Left cardiac atrium (tissue), 4 donors: Measurements from ENCODE around the gene ARSG. TPM values are rescaled to one million over a fixed set of nuclear protein-coding genes. Genes with fewer than 3 reads are reported as not detected.
A peak's percentile ranks its signal among the peaks of the same experiment; 100 is the strongest.
"Not testable (repeated sequence)": the region's sequence is repeated elsewhere in the genome, so short reads cannot be mapped to it uniquely, and the experiment has no call there.

Experiments used
- ATAC-seq, 2 donors: fragments of 200-7000 bp; cut with Tn5 transposase; one replicate each; pipeline ENCODE4 v1.9.1; 2020; ENCODE audit warnings: mild to moderate bottlenecking in 2 of 2, moderate library complexity in 2 of 2
- DNase-seq: peaks from one replicate; pipeline ENCODE4 v3.0.0-alpha.2; 2020
- intact Hi-C, 2 donors: fragments of 100-400 bp; cut with DNase I; formaldehyde crosslinking; loops; one replicate each; pipeline versions ENCODE4 v1.14.1 to v1.15.1; 2022 to 2023
- total RNA-seq, 2 donors: library from RNA; stranded (reverse); fragmentation: NEBNext Ultra II Directional; extraction: Animal tissue kit (Norgen Biotek cat#: 25700); gene quantifications; one replicate each; pipeline ENCODE4 v1.2.1, GENCODE V29; 2021
- donor health status: DM: no; HTN: yes; CAD: no.
- donor health status: DM: no; HTN: yes; CAD: no; lungs with severe emphysema.
- donor health status: DM: yes; HTN: yes; CAD: no.
- donor health status: Dilated cardiomyopathy.

ARSG gene
- total RNA-seq, 2 donors from 2014 or later, result 5.9 to 6.9 TPM

DNA sequence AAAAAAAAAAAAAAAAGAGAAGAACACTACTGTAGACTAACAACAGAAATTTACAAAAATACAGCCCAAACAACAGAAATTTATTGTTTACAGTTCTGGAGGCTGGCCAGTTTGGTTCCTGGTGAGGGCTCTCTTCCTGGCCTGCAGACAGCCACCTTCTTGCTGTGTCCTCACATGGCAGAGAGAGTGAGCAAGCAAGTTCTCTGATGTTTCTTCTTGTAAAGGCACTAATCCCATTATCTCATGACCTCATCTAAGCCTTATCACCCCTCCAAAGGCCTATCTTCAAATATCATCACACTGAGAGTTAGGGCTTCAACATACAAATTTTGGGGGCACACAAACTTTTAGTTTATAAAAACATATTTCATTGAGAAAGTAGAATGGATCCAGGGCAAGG, 7.3 kb downstream of the ARSG start:
- ATAC-seq (no peak), DNase-seq (no peak)
- intact Hi-C loops, result no loop called here

DNA sequence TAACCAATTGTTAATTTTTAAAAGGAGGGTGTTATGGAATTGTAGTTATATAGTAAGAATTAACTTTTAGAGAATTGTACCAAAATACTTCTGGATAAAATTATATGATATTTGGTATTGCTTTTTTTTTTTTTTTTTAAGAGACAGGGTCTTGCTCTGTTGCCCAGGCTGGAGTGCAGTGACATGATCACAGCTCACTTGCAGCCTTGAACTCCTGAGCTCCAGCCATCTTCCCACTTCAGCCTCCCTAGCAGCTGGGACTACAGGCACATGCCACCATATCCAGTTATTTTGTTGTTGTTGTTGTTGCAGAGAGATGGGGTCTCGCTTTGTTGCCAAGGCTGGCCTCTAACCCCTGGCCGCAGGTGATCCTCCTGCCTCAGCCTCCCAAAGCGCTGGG, 8.5 kb downstream of the ARSG start:
- no peak for ATAC-seq
- DNase-seq, result no peak
- intact Hi-C loops, result no loop called here

DNA sequence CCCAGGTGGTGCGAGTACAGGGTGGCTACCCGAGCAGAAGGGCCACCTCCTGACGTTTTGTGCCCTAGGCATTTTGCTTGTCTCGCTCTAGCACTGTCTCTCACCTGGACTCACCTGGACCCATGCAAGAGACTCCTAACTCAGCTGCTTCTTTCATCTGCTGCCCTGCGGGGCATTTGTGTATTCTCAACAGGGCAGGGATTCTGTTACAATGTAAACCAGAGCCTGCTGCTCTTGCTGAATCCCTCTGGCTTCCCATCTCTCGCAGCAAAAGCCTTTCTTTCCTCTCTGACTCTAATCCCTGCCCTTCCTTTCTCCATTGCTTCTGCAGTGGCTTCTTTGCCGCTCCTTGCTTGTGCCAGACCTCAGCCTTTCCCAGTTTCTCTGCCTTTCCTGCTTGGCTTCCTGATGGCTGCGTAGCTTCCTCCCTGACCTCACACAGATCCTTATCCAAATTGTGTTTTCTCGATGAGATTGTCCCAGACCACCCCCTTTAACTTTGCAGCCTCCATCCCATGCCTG, 10.2 kb downstream of the ARSG start:
- DNase-seq, result no peak
- intact Hi-C loops, result no loop called here
- ATAC-seq, result no peak

DNA sequence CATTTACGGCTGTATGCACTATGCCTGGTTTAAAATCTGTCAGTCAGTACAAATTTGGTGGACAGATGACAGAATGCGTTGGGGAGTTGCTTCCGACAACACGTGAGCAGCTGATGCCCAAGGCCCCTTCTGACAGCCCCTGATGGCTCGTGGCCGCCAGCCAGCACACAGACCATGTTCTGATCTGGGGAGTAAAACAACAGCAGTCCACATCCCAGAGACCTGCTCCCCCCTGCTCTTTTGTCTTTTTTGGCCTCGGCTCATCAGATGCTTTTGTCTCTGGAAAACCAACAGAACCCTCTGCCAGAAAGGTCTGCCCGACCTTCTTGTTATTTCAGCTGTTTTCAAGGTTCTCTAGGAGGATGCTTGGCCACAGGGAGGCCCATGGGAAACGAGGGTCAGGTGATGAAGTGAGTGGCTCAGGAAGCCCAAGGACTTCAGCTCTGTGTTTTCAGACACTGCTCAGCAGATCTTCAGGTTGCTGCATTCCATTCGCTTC, 10.8 kb downstream of the ARSG start:
- intact Hi-C loops, result no loop called here
- peak; percentile 18 to 23 for ATAC-seq
- peak; percentile 58 for DNase-seq

DNA sequence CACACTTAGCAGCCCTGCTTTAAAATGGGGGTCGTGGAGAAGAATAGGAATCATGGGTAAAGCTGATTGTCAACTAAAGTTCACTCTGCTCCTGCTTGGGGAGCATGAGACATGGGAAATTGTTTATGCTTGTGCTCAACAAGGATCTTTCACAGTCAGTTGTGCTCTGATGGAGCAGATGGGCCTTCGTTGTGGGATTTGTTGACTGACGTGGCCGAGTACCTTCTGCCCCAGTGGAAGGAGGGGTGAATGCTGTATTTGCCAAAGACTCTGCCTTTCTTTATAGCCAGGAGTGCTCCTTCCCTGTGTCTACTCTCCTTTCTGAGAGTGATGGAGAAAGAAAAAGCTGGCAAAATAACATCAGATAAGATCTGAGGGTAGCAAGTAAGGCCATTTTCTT, 11.4 kb downstream of the ARSG start:
- ATAC-seq, result no peak
- intact Hi-C loops, result no loop called here
- no peak for DNase-seq

DNA sequence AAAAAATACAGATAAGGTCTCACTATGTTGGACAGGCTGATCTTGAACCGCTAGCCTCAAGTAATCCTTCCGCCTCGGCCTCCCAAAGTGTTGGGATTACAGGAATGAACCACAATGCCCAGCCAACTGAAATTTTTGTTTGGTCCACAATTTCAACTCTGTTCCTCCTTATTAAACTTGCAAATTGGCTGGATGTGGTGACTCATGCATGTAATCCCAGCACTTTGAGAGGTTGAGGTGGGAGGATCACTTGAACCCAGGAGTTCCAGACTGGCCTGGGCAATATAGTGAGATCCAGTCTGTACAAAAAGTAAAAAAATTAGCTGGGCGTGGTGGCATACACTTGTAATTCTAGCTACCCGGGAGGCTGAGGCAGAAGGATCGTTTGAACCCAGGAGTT, 13.4 kb downstream of the ARSG start:
- ATAC-seq (no peak), DNase-seq (no peak)
- intact Hi-C loops, result no loop called here

DNA sequence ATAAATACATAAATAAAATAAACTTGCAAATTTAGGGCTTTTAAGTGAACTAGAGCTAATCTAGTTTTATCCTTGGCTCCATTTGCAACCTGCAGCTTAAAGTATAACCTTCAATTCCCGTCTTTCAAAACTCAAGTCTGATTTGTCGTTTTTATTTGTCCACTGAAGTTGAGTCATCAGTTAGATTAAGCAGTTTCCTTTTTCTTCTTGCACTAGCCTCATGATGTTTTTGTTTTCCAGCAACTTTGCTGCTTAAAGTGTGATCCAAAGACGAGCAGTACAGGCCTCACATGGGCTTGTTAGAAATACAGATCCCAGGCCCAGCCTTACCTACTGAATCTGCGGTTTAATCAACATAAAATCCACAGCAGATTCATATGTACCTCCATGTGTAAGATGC, 13.8 kb downstream of the ARSG start:
- no peak for ATAC-seq
- no peak for DNase-seq
- intact Hi-C loops, result no loop called here

DNA sequence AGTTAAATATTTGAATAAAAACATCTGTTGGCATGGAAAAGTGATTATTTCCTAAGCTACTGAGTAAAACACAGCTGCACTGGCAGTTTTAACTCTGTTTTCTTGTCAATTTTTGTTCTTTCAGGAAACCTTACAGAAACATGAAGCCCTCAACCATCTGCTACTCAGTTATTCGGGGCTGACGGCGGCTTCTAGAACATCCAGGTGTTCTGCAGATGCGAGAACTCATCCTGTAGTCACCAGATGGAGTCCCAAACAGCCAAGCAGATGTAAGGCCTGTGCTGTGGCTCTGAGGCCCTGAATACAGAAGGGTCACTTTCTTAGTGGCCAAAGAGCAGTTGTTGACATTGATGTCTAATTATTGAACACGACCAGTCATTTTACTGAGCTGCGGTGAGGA, 15.5 kb downstream of the ARSG start:
- DNase-seq (no peak), ATAC-seq (no peak)
- intact Hi-C loops, result no loop called here

DNA sequence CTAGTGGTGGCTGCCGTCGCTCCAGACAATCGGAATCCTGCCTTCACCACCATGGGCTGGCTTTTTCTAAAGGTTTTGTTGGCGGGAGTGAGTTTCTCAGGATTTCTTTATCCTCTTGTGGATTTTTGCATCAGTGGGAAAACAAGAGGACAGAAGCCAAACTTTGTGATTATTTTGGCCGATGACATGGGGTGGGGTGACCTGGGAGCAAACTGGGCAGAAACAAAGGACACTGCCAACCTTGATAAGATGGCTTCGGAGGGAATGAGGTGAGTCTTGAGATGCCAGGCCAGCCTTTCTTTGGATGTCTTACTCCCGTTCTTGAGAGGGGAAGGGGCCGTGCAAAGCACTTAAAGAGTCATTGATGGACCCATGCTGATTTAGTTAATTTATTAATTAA, 16.1 kb downstream of the ARSG start:
- ATAC-seq (no peak), DNase-seq (no peak)
- intact Hi-C loops, result no loop called here

DNA sequence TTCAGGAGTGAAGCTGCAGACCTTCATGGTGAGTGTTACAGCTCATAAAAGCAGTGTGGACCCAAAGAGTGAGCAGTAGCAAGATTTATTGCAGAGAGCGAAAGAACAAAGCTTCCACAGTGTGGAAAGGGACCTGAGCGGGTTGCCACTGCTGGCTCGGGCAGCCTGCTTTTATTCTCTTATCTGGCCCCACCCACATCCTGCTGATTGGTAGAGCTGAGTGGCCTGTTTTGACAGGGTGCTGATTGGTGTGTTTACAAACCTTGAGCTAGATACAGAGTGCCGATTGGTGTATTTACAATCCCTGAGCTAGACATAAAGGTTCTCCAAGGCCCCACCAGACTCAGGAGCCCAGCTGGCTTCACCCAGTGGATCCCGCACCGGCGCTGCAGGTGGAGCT, 17.2 kb downstream of the ARSG start:
- ATAC-seq, DNase-seq, intact Hi-C loops: not testable (repeated sequence)

DNA sequence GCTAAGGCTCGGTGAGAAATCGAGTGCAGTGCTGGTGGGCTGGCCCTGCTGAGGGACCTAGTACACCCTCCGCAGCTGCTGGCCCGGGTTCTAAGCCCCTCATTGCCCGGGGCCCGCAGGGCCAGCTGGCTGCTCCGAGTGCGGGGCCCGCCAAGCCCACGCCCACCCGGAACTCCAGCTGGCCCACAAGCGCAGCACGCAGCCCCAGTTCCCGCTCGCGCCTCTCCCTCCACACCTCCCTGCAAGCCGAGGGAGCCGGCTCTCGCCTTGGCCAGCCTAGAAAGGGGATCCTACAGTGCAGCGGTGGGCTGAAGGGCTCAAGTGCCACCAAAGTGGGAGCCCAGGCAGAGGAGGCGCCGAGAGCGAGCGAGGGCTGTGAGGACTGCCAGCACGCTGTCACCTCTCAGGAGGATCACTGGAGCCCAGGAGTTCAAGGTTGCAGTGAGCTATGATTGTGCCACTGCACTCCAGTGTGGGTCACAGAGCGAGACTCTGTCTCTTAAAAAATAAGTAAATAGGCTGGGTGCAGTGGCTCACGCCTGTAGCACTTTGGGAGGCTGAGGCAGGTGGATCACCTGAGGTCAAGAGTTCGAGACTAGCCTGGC, 17.9 kb downstream of the ARSG start:
- DNase-seq, intact Hi-C loops, ATAC-seq: not testable (repeated sequence)

DNA sequence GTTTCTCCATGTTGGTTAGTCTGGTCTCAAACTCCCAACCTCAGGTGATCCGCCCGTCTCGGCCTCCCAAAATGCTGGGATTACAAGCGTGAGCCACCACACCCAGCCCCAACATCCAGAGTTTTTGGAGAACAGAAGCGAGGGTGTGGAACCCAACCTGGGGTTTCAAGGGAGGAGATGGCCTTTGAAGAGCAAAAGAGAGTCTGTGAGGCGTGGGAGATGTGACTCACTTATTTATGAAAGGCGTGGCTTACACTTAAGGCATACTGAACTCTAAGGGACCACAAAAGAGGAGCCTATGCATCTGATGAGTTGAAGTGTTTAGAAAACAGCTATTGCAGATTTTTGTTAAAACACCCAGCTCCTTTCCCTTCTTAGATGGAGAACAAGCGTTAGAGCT, 18.9 kb downstream of the ARSG start:
- no peak for DNase-seq
- intact Hi-C loops, result no loop called here
- ATAC-seq, result no peak

DNA sequence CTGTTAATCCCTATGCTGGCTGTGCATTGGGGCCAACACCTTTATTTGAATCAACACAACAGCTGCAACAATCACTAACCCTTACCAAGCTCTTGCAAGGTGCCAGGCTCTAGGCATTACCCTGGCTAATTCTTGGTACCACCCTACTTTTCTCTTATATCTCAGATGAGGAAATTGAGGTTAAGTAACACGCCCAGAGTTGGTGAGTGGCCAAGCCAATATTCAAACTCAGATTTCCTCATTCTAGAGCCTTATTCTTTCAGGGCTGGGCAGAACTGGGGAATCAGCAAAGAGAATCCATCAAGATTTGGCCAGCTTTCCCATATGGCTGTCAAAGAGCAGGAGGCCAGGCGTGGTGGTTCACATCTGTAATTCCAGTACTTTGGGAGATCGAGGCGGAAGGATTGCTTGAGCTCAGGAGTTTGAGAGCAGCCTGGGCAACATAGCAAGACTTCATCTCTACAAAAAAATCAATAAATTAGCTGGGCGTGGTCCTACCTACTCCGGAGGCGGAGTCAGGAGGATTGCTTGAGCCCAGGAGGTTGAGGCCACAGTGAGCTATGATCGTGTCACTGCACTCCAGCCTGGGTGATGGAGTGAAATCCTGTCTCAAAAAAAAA, 23.7 kb downstream of the ARSG start:
- intact Hi-C loops, result no loop called here
- peak; percentile 42 for DNase-seq
- peak; percentile 7 to 25 for ATAC-seq

DNA sequence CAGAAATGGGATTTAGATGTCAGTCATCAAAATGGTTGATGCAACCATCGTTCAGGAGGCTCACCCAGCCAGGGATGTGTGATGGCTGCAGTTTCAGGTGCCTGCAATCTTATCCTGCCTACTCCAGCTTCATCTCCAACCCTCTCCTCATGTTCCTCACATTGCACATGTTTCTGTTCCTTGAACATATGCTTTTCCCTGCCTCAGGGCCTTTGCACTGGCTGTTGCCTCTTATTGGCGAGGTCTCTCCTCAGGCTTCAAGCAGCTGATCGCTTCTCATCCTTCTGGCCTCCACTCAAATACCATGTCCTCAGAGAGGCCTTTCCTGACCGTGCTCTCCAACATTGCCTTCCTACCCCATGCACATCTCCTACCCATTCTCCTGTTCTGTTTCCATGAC, 24.6 kb downstream of the ARSG start:
- DNase-seq (no peak), ATAC-seq (no peak)
- intact Hi-C loops, result no loop called here

DNA sequence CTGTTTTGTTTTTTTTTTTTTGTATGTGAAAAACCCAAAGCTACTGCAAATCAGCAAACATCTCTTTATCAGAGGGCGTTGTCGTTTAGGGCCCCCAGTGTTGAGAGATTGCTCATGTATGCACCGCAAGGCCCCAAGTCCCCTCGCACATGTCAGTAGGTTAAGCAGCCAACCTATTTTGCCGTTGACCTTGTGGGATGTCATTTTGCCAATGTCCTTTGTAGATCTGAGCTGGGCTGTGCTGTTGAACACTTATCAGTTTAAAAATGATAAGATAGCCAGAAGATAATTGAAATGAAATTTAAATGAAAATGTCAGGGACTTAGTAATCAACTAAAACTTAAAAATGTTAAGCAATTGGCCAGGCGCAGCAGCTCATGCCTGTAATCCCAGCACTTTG, 26.2 kb downstream of the ARSG start:
- intact Hi-C loops, result no loop called here
- ATAC-seq (no peak), DNase-seq (no peak)

DNA sequence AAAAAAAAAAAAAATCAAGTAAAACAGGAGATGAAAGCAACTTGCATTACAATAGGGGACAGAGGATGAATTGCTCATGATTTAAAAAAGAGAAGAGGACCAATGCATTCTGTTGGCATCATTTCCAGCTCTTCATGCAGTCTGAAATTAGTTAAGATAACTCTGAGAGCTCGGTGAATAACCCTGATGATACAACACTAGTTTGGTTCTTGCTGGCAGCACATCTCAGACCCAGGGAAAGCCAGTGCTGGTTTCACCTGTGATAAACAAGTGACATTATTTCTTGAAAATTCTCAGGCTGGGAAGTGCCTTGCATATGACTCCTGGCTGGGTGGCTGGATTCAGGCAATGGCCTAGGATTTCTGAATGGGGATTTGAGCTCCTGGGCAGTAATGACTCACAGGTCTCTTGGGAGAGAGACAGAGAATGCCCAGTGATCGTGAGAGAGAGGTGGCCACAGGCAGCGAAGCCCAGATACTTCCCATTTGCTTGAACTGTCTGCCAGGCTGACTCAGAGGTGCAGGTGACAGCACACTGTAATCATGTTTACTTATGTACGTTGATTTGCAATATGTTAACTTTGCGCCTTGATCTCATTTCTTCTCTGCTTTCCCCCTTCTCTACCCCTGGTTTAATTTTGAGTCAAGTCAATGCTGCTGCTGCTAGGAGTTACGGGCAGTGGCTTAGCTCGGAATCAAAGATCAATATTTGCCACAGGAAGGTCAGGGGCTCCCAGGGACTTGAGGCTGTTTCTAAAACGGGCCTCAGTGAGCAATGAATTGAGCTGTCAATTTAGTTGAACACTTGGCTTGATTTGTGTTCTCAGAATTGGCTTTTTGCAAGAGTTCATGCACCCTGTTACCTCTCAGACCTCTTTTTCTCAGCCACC, 27.1 kb downstream of the ARSG start:
- DNase-seq, result no peak
- intact Hi-C loops, result no loop called here
- ATAC-seq, result peak in 1 of 2 donors; percentile 78

DNA sequence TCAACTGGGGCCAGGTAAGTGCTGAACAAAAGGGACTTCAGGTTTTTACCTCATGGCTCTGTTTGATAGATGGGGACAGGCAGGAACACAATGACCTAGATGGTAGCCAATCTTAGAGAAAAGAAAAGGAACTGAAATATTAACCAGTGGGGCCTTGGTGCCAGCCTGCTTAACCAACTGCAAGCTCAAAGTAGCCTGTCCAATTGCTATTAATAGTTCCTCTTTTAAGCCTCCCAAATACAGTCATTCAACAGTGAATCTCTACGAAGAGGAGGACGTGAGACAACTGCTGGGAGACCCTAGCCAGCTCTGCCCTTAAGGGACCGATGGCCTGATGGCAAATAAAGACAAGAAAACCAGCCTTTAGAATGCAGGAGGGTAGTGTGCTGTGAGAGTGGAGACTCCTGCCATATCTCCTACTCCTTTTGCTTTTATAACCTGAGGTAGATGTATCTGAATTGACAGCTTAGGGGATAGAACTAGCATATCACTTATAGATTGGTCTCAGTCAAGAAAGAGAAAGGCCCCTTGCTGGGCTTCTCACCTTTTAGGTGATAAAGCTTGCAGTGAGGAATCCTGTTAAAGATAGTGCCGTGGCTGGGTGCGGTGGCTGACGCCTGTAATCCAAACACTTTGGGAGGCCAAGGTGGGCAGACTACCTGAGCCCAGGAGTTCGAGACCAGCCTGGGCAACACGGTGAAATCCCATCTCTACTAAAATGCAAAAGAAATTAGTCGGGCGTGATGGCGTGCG, 28.3 kb downstream of the ARSG start:
- ATAC-seq (peak; percentile 61 to 70), DNase-seq (no peak)
- intact Hi-C loops, result no loop called here

DNA sequence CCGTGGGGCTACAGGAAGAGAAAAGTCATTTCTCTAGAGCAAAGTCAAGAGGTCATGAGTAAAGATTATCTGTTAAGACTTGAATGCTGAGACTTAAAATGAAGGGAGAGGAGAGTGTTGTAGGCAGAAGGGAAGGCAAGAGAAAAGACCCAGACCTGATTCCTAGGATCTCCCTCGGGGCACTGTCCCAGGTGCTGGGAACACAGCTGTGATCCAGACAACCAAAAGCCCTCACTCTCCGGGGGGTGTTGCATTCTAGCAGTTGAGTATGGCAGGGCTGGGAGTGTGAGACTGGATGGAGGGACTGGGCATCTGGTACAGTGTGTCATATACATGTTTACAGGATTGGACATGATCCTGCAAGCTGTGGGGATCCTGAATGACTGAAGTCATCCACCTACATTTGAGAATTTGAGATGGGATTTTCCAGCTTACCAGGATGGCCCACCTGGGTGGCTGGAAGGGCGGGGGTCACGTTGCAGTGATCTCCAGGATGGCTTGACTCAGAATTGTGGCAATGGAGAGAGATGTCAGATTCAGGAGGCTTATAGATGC, 29.1 kb downstream of the ARSG start:
- no peak for ATAC-seq
- intact Hi-C loops, result no loop called here
- no peak for DNase-seq

DNA sequence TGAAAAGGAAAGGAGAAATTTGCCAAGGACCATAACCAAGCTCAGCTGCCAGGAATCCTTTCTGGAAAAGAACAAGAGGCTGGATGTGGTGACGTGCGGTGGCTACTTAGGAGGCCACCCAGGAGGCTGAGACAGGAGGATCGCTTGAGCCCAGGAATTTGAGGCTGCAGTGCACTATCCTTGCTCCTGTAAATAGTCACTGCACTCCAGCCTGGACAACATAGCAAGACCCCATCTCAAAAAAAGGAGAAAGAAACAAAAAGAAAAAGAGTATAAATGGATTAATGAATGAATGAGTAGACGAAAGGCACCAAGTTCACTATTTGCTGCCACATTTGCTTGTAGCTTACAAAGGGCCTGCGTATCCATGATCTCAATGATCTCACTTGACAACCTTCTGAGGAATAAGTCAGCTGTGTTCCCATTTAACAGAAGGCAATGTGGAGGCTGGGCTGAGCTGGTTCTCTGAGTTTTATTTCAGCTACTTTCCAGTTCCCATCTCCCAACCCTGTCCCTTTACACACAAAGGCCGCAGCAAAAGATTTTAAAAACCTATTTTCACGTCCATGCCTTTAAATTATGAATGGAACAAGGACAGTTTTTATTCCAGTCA, 29.8 kb downstream of the ARSG start:
- intact Hi-C loops, result no loop called here
- no peak for ATAC-seq
- no peak for DNase-seq
